Measurements from ENCODE around the gene GRPEL2.

Gene GRPEL2

GRCh38 chr5:149340920-149341319, 4.4 kb upstream of the GRPEL2 start:
- Histone ChIP-seq H3K4me3 (ENCODE audit: low read length) (no peak overlapping the region), H3K9ac (ENCODE audit: low read length) (no peak overlapping the region), H3K27me3 (replicated peaks; ENCODE audit: control insufficient read depth, insufficient read depth, low read length) (no peaks in the 10 kb centered on the region), H3K4me1 (ENCODE audit: control insufficient read depth, insufficient read depth, low read length) (peaks cover 7% of the 10 kb centered on the region), H3K9me3 (ENCODE audit: control insufficient read depth, low read length) (no peaks in the 10 kb centered on the region), H3K36me3 (ENCODE audit: control insufficient read depth, insufficient read depth, low read length, severe bottlenecking) (peaks cover 54% of the 10 kb centered on the region)
- DNase-seq (ENCODE audit: low read depth), result no peak

GRCh38 chr5:149341876-149342275, 3.4 kb upstream of the GRPEL2 start:
- Histone ChIP-seq H3K4me1 (ENCODE audit: control insufficient read depth, insufficient read depth, low read length) (peaks cover 11% of the 10 kb centered on the region), H3K36me3 (ENCODE audit: control insufficient read depth, insufficient read depth, low read length, severe bottlenecking) (peaks cover 46% of the 10 kb centered on the region), H3K27me3 (replicated peaks; ENCODE audit: control insufficient read depth, insufficient read depth, low read length) (no peaks in the 10 kb centered on the region), H3K9ac (ENCODE audit: low read length) (no peak overlapping the region), H3K4me3 (ENCODE audit: low read length) (no peak overlapping the region), H3K9me3 (ENCODE audit: control insufficient read depth, low read length) (no peaks in the 10 kb centered on the region)
- DNase-seq (ENCODE audit: low read depth), result no peak

- peak overlapping the region; percentile 94 for H3K9ac ChIP-seq (ENCODE audit: low read length)
- H3K4me3 ChIP-seq (ENCODE audit: low read length), result peak overlapping the region; percentile 98
- DNase-seq (ENCODE audit: low read depth), result no peak
- no peaks in the 10 kb centered on the region for H3K9me3 ChIP-seq (ENCODE audit: control insufficient read depth, low read length)
- H3K36me3 ChIP-seq (ENCODE audit: control insufficient read depth, insufficient read depth, low read length, severe bottlenecking), result peaks cover 52% of the 10 kb centered on the region
- H3K4me1 ChIP-seq (ENCODE audit: control insufficient read depth, insufficient read depth, low read length), result peaks cover 19% of the 10 kb centered on the region
- no peaks in the 10 kb centered on the region for H3K27me3 ChIP-seq (replicated peaks; ENCODE audit: control insufficient read depth, insufficient read depth, low read length)
Observed at GRCh38 chr5:149344151-149344550, 1.1 kb upstream of the GRPEL2 start.

- peak overlapping the region; percentile 98 for H3K4me3 ChIP-seq (ENCODE audit: low read length)
- no peaks in the 10 kb centered on the region for H3K27me3 ChIP-seq (replicated peaks; ENCODE audit: control insufficient read depth, insufficient read depth, low read length)
- H3K9ac ChIP-seq (ENCODE audit: low read length), result peak overlapping the region; percentile 94
- H3K36me3 ChIP-seq (ENCODE audit: control insufficient read depth, insufficient read depth, low read length, severe bottlenecking), result peaks cover 54% of the 10 kb centered on the region
- H3K4me1 ChIP-seq (ENCODE audit: control insufficient read depth, insufficient read depth, low read length), result peaks cover 19% of the 10 kb centered on the region
- H3K9me3 ChIP-seq (ENCODE audit: control insufficient read depth, low read length), result no peaks in the 10 kb centered on the region
- peak; percentile 69 for DNase-seq (ENCODE audit: low read depth)
Observed at GRCh38 chr5:149345892-149346222, 558 bp downstream of the GRPEL2 start.

GRCh38 chr5:149348518-149348917, 3.2 kb downstream of the GRPEL2 start:
- Histone ChIP-seq H3K9me3 (ENCODE audit: control insufficient read depth, low read length) (no peaks in the 10 kb centered on the region), H3K4me1 (ENCODE audit: control insufficient read depth, insufficient read depth, low read length) (peaks cover 19% of the 10 kb centered on the region), H3K9ac (ENCODE audit: low read length) (no peak overlapping the region), H3K4me3 (ENCODE audit: low read length) (no peak overlapping the region), H3K27me3 (replicated peaks; ENCODE audit: control insufficient read depth, insufficient read depth, low read length) (no peaks in the 10 kb centered on the region), H3K36me3 (ENCODE audit: control insufficient read depth, insufficient read depth, low read length, severe bottlenecking) (peaks cover 66% of the 10 kb centered on the region)
- DNase-seq (ENCODE audit: low read depth), result no peak

GRCh38 chr5:149349382-149349781, 4.1 kb downstream of the GRPEL2 start:
- Histone ChIP-seq H3K9me3 (ENCODE audit: control insufficient read depth, low read length) (no peaks in the 10 kb centered on the region), H3K27me3 (replicated peaks; ENCODE audit: control insufficient read depth, insufficient read depth, low read length) (no peaks in the 10 kb centered on the region), H3K36me3 (ENCODE audit: control insufficient read depth, insufficient read depth, low read length, severe bottlenecking) (peaks cover 74% of the 10 kb centered on the region), H3K4me3 (ENCODE audit: low read length) (no peak overlapping the region), H3K4me1 (ENCODE audit: control insufficient read depth, insufficient read depth, low read length) (peaks cover 17% of the 10 kb centered on the region), H3K9ac (ENCODE audit: low read length) (no peak overlapping the region)
- no peak for DNase-seq (ENCODE audit: low read depth)

- Histone ChIP-seq H3K9me3 (ENCODE audit: control insufficient read depth, low read length) (no peaks in the 10 kb centered on the region), H3K4me3 (ENCODE audit: low read length) (no peak overlapping the region), H3K9ac (ENCODE audit: low read length) (no peak overlapping the region), H3K36me3 (ENCODE audit: control insufficient read depth, insufficient read depth, low read length, severe bottlenecking) (peaks cover 84% of the 10 kb centered on the region), H3K27me3 (replicated peaks; ENCODE audit: control insufficient read depth, insufficient read depth, low read length) (no peaks in the 10 kb centered on the region), H3K4me1 (ENCODE audit: control insufficient read depth, insufficient read depth, low read length) (peaks cover 5% of the 10 kb centered on the region)
- DNase-seq (ENCODE audit: low read depth), result no peak
Observed at GRCh38 chr5:149352169-149352568, 6.9 kb downstream of the GRPEL2 start.

GRCh38 chr5:149353911-149354310, 8.6 kb downstream of the GRPEL2 start:
- Histone ChIP-seq H3K4me3 (ENCODE audit: low read length) (no peak overlapping the region), H3K27me3 (replicated peaks; ENCODE audit: control insufficient read depth, insufficient read depth, low read length) (no peaks in the 10 kb centered on the region), H3K4me1 (ENCODE audit: control insufficient read depth, insufficient read depth, low read length) (peaks cover 5% of the 10 kb centered on the region), H3K9ac (ENCODE audit: low read length) (no peak overlapping the region), H3K9me3 (ENCODE audit: control insufficient read depth, low read length) (no peaks in the 10 kb centered on the region), H3K36me3 (ENCODE audit: control insufficient read depth, insufficient read depth, low read length, severe bottlenecking) (peaks cover 67% of the 10 kb centered on the region)
- no peak for DNase-seq (ENCODE audit: low read depth)

- peaks cover 49% of the 10 kb centered on the region for H3K36me3 ChIP-seq (ENCODE audit: control insufficient read depth, insufficient read depth, low read length, severe bottlenecking)
- peaks cover 5% of the 10 kb centered on the region for H3K4me1 ChIP-seq (ENCODE audit: control insufficient read depth, insufficient read depth, low read length)
- no peak overlapping the region for H3K4me3 ChIP-seq (ENCODE audit: low read length)
- H3K9me3 ChIP-seq (ENCODE audit: control insufficient read depth, low read length), result no peaks in the 10 kb centered on the region
- no peaks in the 10 kb centered on the region for H3K27me3 ChIP-seq (replicated peaks; ENCODE audit: control insufficient read depth, insufficient read depth, low read length)
- no peak overlapping the region for H3K9ac ChIP-seq (ENCODE audit: low read length)
- DNase-seq (ENCODE audit: low read depth), result no peak
Observed at GRCh38 chr5:149355688-149356087, 10.4 kb downstream of the GRPEL2 start.

- Histone ChIP-seq H3K36me3 (ENCODE audit: control insufficient read depth, insufficient read depth, low read length, severe bottlenecking) (peaks cover 42% of the 10 kb centered on the region), H3K27me3 (replicated peaks; ENCODE audit: control insufficient read depth, insufficient read depth, low read length) (no peaks in the 10 kb centered on the region), H3K9ac (ENCODE audit: low read length) (no peak overlapping the region), H3K4me3 (ENCODE audit: low read length) (no peak overlapping the region), H3K4me1 (ENCODE audit: control insufficient read depth, insufficient read depth, low read length) (peaks cover 5% of the 10 kb centered on the region), H3K9me3 (ENCODE audit: control insufficient read depth, low read length) (no peaks in the 10 kb centered on the region)
- no peak for DNase-seq (ENCODE audit: low read depth)
Observed at GRCh38 chr5:149356391-149356790, 11.1 kb downstream of the GRPEL2 start.

GRCh38 chr5:149357370-149358293, 12.3 kb downstream of the GRPEL2 start, which contains the start of gene PCYOX1L:
TSS of gene PCYOX1L (plus strand) at chr5:149358046. CDS start at chr5:149358069, 23 bp downstream.
- Histone ChIP-seq H3K27me3 (replicated peaks; ENCODE audit: control insufficient read depth, insufficient read depth, low read length) (no peaks in the 10 kb centered on the region), H3K4me1 (ENCODE audit: control insufficient read depth, insufficient read depth, low read length) (peaks cover 5% of the 10 kb centered on the region)
- DNase-seq (ENCODE audit: low read depth), result peak; percentile 99

More at GRCh38 chr5:149357370-149358293, 12.3 kb downstream of the GRPEL2 start, which contains the start of gene PCYOX1L:
- peaks cover 30% of the 10 kb centered on the region for H3K36me3 ChIP-seq (ENCODE audit: control insufficient read depth, insufficient read depth, low read length, severe bottlenecking)
- H3K4me3 ChIP-seq (ENCODE audit: low read length), result peak within 1 kb of the TSS; percentile 86
- H3K9ac ChIP-seq (ENCODE audit: low read length), result peak within 1 kb of the TSS; percentile 83
- no peaks in the 10 kb centered on the region for H3K9me3 ChIP-seq (ENCODE audit: control insufficient read depth, low read length)
